Measurements from ENCODE around the gene CLASP2.

DNA sequence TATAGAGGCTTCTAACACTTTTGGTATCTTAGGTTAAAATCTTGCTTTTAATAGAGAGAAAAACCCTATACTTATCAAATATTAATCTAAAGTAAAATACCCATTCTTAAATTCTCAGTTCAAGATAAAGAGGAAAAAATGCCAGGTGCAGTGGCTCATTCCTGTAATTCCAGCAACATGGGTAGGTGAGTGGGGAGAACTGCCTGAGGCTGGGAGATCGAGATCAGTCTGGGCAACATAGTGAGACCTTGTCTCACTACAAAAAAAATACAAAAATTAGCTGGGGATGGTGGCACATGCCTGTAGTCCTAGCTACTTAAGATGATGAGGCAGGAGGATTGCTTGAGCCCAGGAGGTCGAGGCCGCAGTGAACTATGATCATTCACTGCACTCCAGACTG is 135.8 kb downstream of the CLASP2 start:
- TF ChIP-seq EZH2phosphoT487 (IDR thresholded peaks at IDR 0.05; ENCODE audit: low read length) (no peak), EZH2 (optimal IDR thresholded peaks at IDR 0.05; ENCODE audit: low read depth, low read length) (no peak)
- TF ChIP-seq, protein P1, sequence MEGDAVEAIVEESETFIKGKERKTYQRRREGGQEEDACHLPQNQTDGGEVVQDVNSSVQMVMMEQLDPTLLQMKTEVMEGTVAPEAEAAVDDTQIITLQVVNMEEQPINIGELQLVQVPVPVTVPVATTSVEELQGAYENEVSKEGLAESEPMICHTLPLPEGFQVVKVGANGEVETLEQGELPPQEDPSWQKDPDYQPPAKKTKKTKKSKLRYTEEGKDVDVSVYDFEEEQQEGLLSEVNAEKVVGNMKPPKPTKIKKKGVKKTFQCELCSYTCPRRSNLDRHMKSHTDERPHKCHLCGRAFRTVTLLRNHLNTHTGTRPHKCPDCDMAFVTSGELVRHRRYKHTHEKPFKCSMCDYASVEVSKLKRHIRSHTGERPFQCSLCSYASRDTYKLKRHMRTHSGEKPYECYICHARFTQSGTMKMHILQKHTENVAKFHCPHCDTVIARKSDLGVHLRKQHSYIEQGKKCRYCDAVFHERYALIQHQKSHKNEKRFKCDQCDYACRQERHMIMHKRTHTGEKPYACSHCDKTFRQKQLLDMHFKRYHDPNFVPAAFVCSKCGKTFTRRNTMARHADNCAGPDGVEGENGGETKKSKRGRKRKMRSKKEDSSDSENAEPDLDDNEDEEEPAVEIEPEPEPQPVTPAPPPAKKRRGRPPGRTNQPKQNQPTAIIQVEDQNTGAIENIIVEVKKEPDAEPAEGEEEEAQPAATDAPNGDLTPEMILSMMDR (IDR thresholded peaks at IDR 0.05; ENCODE audit: low read length) = no peak

Data from MM.1S (cell line).